Anterior cingulate cortex (tissue), 58 donors: ENCODE data around the gene COG2.
"Not testable (repeated sequence)": the region's sequence is repeated elsewhere in the genome, so short reads cannot be mapped to it uniquely, and the experiment has no call there.

Experiments used
- DNase-seq, 58 donors: peaks; one replicate each; lab custom pipeline; 2025; lab: John Stamatoyannopoulos, UW

COG2 gene

GRCh38 chr1:230709619-230710542 is 67.6 kb downstream of the COG2 start:
- no peak for DNase-seq

- no peak for DNase-seq
Measured at GRCh38 chr1:230710543-230710904, 68.2 kb downstream of the COG2 start.

- DNase-seq: no peak
Measured at GRCh38 chr1:230711245-230711644, 69.0 kb downstream of the COG2 start.

GRCh38 chr1:230712470-230712942 is 70.2 kb downstream of the COG2 start:
- DNase-seq: no peak

GRCh38 chr1:230713138-230713537 is 70.9 kb downstream of the COG2 start:
- DNase-seq: no peak

GRCh38 chr1:230713547-230713914 is 71.2 kb downstream of the COG2 start:
- no peak for DNase-seq

GRCh38 chr1:230713915-230714764 is 71.9 kb downstream of the COG2 start, which contains the start of gene AGT:
Gene AGT, minus strand, starts transcription at chr1:230714122. Its CDS starts 3,299 bp downstream, at chr1:230710823.
- peak in 53 of 58 donors; percentile 16 to 92 (median 75) for DNase-seq

- no peak for DNase-seq
Measured at GRCh38 chr1:230715510-230715909, 73.2 kb downstream of the COG2 start.

- DNase-seq: not testable (repeated sequence)
Measured at GRCh38 chr1:230716453-230716852, 74.2 kb downstream of the COG2 start.

GRCh38 chr1:230717251-230717650 is 75.0 kb downstream of the COG2 start:
- no peak for DNase-seq

GRCh38 chr1:230721849-230722522 is 79.7 kb downstream of the COG2 start:
- not testable (repeated sequence) for DNase-seq

- DNase-seq: no peak
Measured at GRCh38 chr1:230725256-230726012, 83.2 kb downstream of the COG2 start.

GRCh38 chr1:230728710-230729392 is 86.6 kb downstream of the COG2 start:
- DNase-seq: peak in 24 of 58 donors; percentile 21 to 75 (median 44)

GRCh38 chr1:230730977-230731376 is 88.7 kb downstream of the COG2 start:
- no peak for DNase-seq

- DNase-seq: no peak
Measured at GRCh38 chr1:230735447-230735846, 93.2 kb downstream of the COG2 start.

- no peak for DNase-seq
Measured at GRCh38 chr1:230737622-230738262, 95.5 kb downstream of the COG2 start.

GRCh38 chr1:230739564-230740290 is 97.4 kb downstream of the COG2 start:
- DNase-seq: no peak
